Measurements from ENCODE around the gene HDAC4.

DNA sequence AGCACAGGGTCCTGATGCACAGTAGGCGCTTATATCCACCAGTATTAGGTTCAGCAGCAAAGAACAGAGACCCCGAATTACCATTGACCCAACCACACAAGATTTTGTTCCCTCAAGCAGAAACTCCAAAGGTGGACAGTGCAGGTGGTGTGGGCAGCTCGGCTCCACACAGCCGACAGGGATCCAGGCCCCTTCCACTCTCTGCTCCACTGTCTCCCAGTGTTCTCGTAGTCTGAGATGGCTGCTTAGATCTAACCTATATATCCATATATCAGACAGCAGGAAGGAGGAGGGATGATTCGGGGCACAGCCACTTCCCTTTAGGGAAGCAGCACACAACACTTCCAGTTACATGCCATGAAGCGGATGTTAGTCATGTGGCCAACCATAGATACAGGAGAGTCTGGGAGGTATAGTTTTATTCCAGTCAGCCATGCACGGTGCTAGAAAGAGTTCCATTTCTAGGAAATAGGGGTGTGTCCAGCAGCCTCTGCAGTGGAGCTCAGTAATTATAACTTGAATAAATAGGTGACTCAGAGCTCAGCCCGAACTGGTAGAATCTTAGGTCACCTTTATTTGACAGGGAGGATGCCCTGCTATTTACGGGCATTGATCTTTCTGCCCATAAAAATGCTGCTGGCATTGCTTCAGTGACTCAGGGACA is 394.1 kb downstream of the HDAC4 start:
- TF ChIP-seq POLR2AphosphoS5 (IDR thresholded peaks at IDR 0.05; ENCODE audit: low read depth) (no peak), GABPA (IDR thresholded peaks at IDR 0.05; ENCODE audit: low read depth) (no peak)
- TF ChIP-seq, protein P1, sequence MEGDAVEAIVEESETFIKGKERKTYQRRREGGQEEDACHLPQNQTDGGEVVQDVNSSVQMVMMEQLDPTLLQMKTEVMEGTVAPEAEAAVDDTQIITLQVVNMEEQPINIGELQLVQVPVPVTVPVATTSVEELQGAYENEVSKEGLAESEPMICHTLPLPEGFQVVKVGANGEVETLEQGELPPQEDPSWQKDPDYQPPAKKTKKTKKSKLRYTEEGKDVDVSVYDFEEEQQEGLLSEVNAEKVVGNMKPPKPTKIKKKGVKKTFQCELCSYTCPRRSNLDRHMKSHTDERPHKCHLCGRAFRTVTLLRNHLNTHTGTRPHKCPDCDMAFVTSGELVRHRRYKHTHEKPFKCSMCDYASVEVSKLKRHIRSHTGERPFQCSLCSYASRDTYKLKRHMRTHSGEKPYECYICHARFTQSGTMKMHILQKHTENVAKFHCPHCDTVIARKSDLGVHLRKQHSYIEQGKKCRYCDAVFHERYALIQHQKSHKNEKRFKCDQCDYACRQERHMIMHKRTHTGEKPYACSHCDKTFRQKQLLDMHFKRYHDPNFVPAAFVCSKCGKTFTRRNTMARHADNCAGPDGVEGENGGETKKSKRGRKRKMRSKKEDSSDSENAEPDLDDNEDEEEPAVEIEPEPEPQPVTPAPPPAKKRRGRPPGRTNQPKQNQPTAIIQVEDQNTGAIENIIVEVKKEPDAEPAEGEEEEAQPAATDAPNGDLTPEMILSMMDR (IDR thresholded peaks at IDR 0.05; ENCODE audit: insufficient read depth, low read length): no peak

All from HL-60 (cell line).